PC-3 (cell line): ENCODE results near the gene HMCN1. TPM values are rescaled to one million over a fixed set of nuclear protein-coding genes. Genes with fewer than 3 reads are reported as not detected.

Source experiments
- ATAC-seq: fragments of 200-7000 bp; cut with Tn5 transposase; 2 replicates; pipeline ENCODE4 v1.9.1; 2020; ENCODE audit warnings: mild to moderate bottlenecking, moderate library complexity
- BruUV-seq: library from RNA; stranded (reverse); fragments of 400-500 nt; replicated peaks from 2 replicates; lab custom pipeline; 2021; lab: Mats Ljungman, UMichigan
- CTCF ChIA-PET: fragments of 300-600 bp; sonication (Branson Sonifier 250); formaldehyde crosslinking; loops from one replicate; lab custom pipeline; 2022; ENCODE audit warnings: antibody characterized with exemption; lab: Charles Lee
- POLR2A ChIA-PET: fragments of 300-600 bp; sonication (Branson Sonifier 250); formaldehyde crosslinking; loops from one replicate; lab custom pipeline; 2022; ENCODE audit warnings: antibody characterized with exemption; ENCODE audit not compliant: unreplicated experiment; lab: Charles Lee
- DNase-seq: peaks from one replicate; pipeline ENCODE4 v3.0.0-alpha.2; 2015
- H2AFZ ChIP-seq: fragments of 300-600 bp; sonication (generic); 2 replicates; pipeline ENCODE4 v1.6.0; 2016; ENCODE audit warnings: antibody characterized with exemption, low read length
- H3F3A ChIP-seq: fragments of 300-600 bp; sonication (generic); one replicate; pipeline ENCODE4 v1.6.0; 2017; ENCODE audit warnings: antibody characterized with exemption, low read length, control low read depth, mild to moderate bottlenecking; ENCODE audit not compliant: unreplicated experiment
- H3K27ac ChIP-seq: fragments of 300-600 bp; sonication (generic); 2 replicates; pipeline ENCODE4 v1.5.1; 2016; ENCODE audit warnings: mild to moderate bottlenecking, low read length
- H3K27me3 ChIP-seq: fragments of 300-600 bp; sonication (generic); 2 replicates; pipeline ENCODE4 v1.6.1; 2016; ENCODE audit warnings: low read length, mixed read lengths
- H3K36me3 ChIP-seq: fragments of 300-600 bp; sonication (generic); 2 replicates; pipeline ENCODE4 v1.6.1; 2016; ENCODE audit warnings: low read depth, mixed run types, low read length, mixed read lengths
- H3K4me1 ChIP-seq: fragments of 300-600 bp; sonication (generic); 2 replicates; pipeline ENCODE4 v1.5.1; 2016; ENCODE audit warnings: low read length; ENCODE audit not compliant: insufficient read depth
- H3K4me2 ChIP-seq: fragments of 300-600 bp; sonication (generic); 2 replicates; pipeline ENCODE4 v1.6.0; 2016; ENCODE audit warnings: low read length
- H3K4me3 ChIP-seq: fragments of 300-600 bp; sonication (generic); 2 replicates; pipeline ENCODE4 v1.5.1; 2016; ENCODE audit warnings: mild to moderate bottlenecking, low read length, mixed read lengths
- H3K79me2 ChIP-seq: fragments of 300-600 bp; sonication (generic); 2 replicates; pipeline ENCODE4 v1.6.1; 2017; ENCODE audit warnings: low read length, mixed read lengths
- H3K9ac ChIP-seq: fragments of 300-600 bp; sonication (generic); 2 replicates; pipeline ENCODE4 v1.6.0; 2016; ENCODE audit warnings: mild to moderate bottlenecking, low read length
- H3K9me2 ChIP-seq: fragments of 300-600 bp; sonication (generic); replicated peaks from 2 replicates; pipeline ENCODE4 v1.6.1; 2016; ENCODE audit warnings: mixed run types, low read length, mixed read lengths
- H3K9me3 ChIP-seq: fragments of 300-600 bp; sonication (generic); 2 replicates; pipeline ENCODE4 v1.6.1; 2016; ENCODE audit warnings: low read length, mixed read lengths
- H4K20me1 ChIP-seq: fragments of 300-600 bp; sonication (generic); 2 replicates; pipeline ENCODE4 v1.6.1; 2016; ENCODE audit warnings: low read length, mixed read lengths
- EZH2 ChIP-seq: fragments of 300-600 bp; sonication (generic); IDR thresholded peaks from one replicate; pipeline ENCODE4 v1.6.1; 2017; ENCODE audit warnings: antibody characterized with exemption, mild to moderate bottlenecking, low read length; ENCODE audit not compliant: unreplicated experiment
- EZH2phosphoT487 ChIP-seq: fragments of 300-600 bp; sonication (generic); IDR thresholded peaks from 2 replicates; pipeline ENCODE4 v1.6.1; 2018; ENCODE audit warnings: mild to moderate bottlenecking, antibody characterized with exemption, low read length, borderline replicate concordance
- intact Hi-C: fragments of 100-400 bp; cut with micrococcal nuclease; formaldehyde crosslinking; loops from 2 replicates; pipeline ENCODE4 v1.9.0; 2023
- total RNA-seq: library from RNA; depleted of rRNA; stranded (reverse); fragments of >200 nt; gene quantifications from 2 replicates; pipeline ENCODE4 v1.2.3, GENCODE V29; 2014
- TF ChIP-seq, protein P1 (sequence below): fragments of 300-600 bp; sonication (generic); conservative IDR thresholded peaks from 2 replicates; pipeline ENCODE4 v1.5.1; 2017; ENCODE audit warnings: antibody characterized with exemption, low read depth, mild to moderate bottlenecking, low read length

HMCN1 gene
- total RNA-seq, 1 experiment from 2014 or later: 0.66 TPM

DNA sequence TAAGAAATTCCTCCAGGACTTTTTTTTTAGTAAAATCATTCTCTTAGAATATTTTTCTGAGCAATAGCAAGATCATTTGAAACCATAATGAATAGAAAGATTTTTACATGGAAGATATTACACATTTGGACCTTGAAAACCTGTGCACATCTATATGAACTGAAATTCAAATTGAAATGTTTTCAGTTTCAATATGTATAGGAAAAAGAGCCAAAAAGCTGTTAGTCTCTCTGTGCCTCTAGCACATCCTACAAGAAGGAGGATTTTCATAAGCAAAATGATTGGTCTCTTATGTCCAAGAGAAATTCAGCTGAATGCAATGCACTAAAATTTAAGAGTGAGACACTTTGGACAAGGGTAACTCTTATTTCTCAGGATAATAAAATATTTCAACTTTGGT lies 8.2 kb downstream of the HMCN1 start:
- Histone ChIP-seq H4K20me1 (no peaks in the 10 kb centered on the region), H3K4me1 (no peaks in the 10 kb centered on the region), H3K27me3 (no peaks in the 10 kb centered on the region), H3K4me3 (no peak overlapping the region), H3K9me3 (no peaks in the 10 kb centered on the region), H3K4me2 (no peak overlapping the region), H3F3A (no peaks in the 10 kb centered on the region), H3K9me2 (no peaks in the 10 kb centered on the region), H2AFZ (no peak overlapping the region), H3K79me2 (no peaks in the 10 kb centered on the region), H3K36me3 (no peaks in the 10 kb centered on the region), H3K27ac (no peak overlapping the region), H3K9ac (no peak overlapping the region)
- ATAC-seq: no peak
- intact Hi-C loops: no loop called here
- CTCF ChIA-PET: no interaction called here
- no TSS peak for BruUV-seq
- POLR2A ChIA-PET: no interaction called here
- TF ChIP-seq EZH2 (no peak), EZH2phosphoT487 (no peak)
- TF ChIP-seq, protein P1, sequence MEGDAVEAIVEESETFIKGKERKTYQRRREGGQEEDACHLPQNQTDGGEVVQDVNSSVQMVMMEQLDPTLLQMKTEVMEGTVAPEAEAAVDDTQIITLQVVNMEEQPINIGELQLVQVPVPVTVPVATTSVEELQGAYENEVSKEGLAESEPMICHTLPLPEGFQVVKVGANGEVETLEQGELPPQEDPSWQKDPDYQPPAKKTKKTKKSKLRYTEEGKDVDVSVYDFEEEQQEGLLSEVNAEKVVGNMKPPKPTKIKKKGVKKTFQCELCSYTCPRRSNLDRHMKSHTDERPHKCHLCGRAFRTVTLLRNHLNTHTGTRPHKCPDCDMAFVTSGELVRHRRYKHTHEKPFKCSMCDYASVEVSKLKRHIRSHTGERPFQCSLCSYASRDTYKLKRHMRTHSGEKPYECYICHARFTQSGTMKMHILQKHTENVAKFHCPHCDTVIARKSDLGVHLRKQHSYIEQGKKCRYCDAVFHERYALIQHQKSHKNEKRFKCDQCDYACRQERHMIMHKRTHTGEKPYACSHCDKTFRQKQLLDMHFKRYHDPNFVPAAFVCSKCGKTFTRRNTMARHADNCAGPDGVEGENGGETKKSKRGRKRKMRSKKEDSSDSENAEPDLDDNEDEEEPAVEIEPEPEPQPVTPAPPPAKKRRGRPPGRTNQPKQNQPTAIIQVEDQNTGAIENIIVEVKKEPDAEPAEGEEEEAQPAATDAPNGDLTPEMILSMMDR: no peak
- DNase-seq: no peak

DNA sequence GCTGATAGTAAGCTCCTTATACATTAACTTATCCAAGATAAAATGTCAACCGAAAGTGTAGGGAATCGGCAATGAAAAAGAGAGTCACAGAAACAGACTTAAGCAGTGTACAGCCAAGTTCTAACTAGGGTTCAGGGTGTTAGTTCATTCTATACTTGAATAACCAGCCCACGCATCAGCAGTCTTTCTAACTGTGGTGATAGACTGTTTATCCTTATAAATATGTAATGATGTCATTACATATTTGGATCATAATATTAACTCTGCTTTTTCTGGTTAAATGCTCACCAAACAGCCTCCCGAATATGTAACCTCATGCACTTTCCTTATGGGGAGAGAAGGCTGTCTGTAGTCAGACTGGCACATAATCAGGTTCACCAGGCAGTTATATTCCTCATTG lies 11.0 kb downstream of the HMCN1 start:
- CTCF ChIA-PET: no interaction called here

DNA sequence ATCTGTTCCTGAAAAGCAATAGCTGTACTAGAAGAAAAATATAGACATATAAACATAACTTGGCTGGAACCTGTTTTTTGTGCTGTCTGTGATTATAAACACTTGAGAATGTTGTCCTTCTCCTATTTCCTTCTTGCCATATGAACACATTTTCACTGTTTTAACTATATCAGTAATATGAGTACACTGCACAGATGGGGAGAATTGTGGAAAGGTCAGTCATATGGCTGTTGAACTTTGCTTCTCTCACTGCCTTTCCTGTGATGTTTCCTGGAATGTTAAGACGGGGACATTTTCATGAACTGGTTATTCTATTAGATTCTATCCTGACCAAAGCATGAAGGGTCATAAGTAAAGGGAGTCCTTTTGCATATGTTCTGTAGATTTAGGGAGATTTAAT lies 24.9 kb downstream of the HMCN1 start:
- CTCF ChIA-PET: no interaction called here
- no peak for ATAC-seq
- Histone ChIP-seq H3K79me2 (no peaks in the 10 kb centered on the region), H3K27me3 (no peaks in the 10 kb centered on the region), H3K27ac (no peak overlapping the region), H3K4me2 (no peak overlapping the region), H2AFZ (no peak overlapping the region), H3K4me1 (no peaks in the 10 kb centered on the region), H4K20me1 (no peaks in the 10 kb centered on the region), H3K36me3 (no peaks in the 10 kb centered on the region), H3K9ac (no peak overlapping the region), H3K9me2 (no peaks in the 10 kb centered on the region), H3K9me3 (no peaks in the 10 kb centered on the region), H3F3A (no peaks in the 10 kb centered on the region), H3K4me3 (no peak overlapping the region)
- POLR2A ChIA-PET: no interaction called here
- no peak for TF ChIP-seq EZH2phosphoT487
- no peak for TF ChIP-seq EZH2
- TF ChIP-seq, protein P1: no peak
- intact Hi-C loops: no loop called here
- no TSS peak for BruUV-seq
- DNase-seq: no peak

More for the DNA sequence above, 11.0 kb downstream of the HMCN1 start:
- Histone ChIP-seq H3K9me3 (no peaks in the 10 kb centered on the region), H4K20me1 (no peaks in the 10 kb centered on the region), H3K36me3 (no peaks in the 10 kb centered on the region), H3K4me2 (no peak overlapping the region), H3F3A (no peaks in the 10 kb centered on the region), H3K27ac (no peak overlapping the region), H3K9ac (no peak overlapping the region), H3K4me1 (no peaks in the 10 kb centered on the region; the same call in 1 of the 2 replicates), H2AFZ (no peak overlapping the region), H3K79me2 (no peaks in the 10 kb centered on the region), H3K27me3 (no peaks in the 10 kb centered on the region), H3K9me2 (no peaks in the 10 kb centered on the region), H3K4me3 (no peak overlapping the region)
- intact Hi-C loops: no loop called here
- DNase-seq (no peak), ATAC-seq (no peak)
- POLR2A ChIA-PET: no interaction called here
- TF ChIP-seq EZH2 (no peak), EZH2phosphoT487 (no peak)
- TF ChIP-seq, protein P1: no peak
- BruUV-seq: no TSS peak
